Heart left ventricle (tissue), 16 donors: ENCODE data around the gene SYNDIG1. TPM values are rescaled to one million over a fixed set of nuclear protein-coding genes. Genes with fewer than 3 reads are reported as not detected.

Experiments used
- ATAC-seq, 4 donors: fragments of 200-7000 bp; cut with Tn5 transposase; one replicate each; pipeline ENCODE4 v1.9.1; 2020 to 2022; ENCODE audit warnings: moderate library complexity in 4 of 4, mild to moderate bottlenecking in 3 of 4, moderate number of reproducible peaks in 1 of 4
- DNase-seq, 5 donors: peaks; one replicate each; pipeline ENCODE4 v3.0.0-alpha.2; 2020
- H3K27ac ChIP-seq, 12 donors: fragments of 200-600 bp; sonication (generic) in 4 of 12; one replicate each; pipeline versions ENCODE4 v1.5.0 to v1.8.0; 2016 to 2022; ENCODE audit warnings: mild to moderate bottlenecking in 2 of 12
- H3K27me3 ChIP-seq, 9 donors: fragments of 200-600 bp; sonication (generic) in 2 of 9; one replicate each; pipeline versions ENCODE4 v1.5.1 to v1.8.0; 2016 to 2022; ENCODE audit warnings: mild to moderate bottlenecking in 3 of 9
- H3K36me3 ChIP-seq, 9 donors: fragments of 200-600 bp; sonication (generic) in 2 of 9; one replicate each; pipeline versions ENCODE4 v1.5.0 to v1.8.0; 2018 to 2022; ENCODE audit warnings: mild to moderate bottlenecking in 2 of 9
- H3K4me1 ChIP-seq, 12 donors: fragments of 200-600 bp; sonication (generic) in 4 of 12; one replicate each; pipeline versions ENCODE4 v1.5.0 to v1.8.0; 2016 to 2022; ENCODE audit warnings: mild to moderate bottlenecking in 3 of 12
- H3K4me3 ChIP-seq, 12 donors: fragments of 200-600 bp; sonication (generic) in 4 of 12; one replicate each; pipeline versions ENCODE4 v1.5.0 to v1.8.0; 2017 to 2022; ENCODE audit warnings: mild to moderate bottlenecking in 9 of 12, moderate library complexity in 4 of 12
- H3K9me3 ChIP-seq, 12 donors: fragments of 200-600 bp; sonication (generic) in 4 of 12; one replicate each; pipeline versions ENCODE4 v1.5.0 to v1.8.0; 2016 to 2022; ENCODE audit warnings: mild to moderate bottlenecking in 1 of 12
- POLR2A ChIP-seq, 2 donors: fragments of 450-650 bp; IDR thresholded peaks; one replicate each; pipeline ENCODE4 v1.6.1; 2017; ENCODE audit warnings: antibody characterized with exemption in 2 of 2, mild to moderate bottlenecking in 2 of 2, moderate library complexity in 2 of 2
- WGBS, 4 donors: extraction: QIAGEN DNeasy Blood & Tissue Kit in 2 of 4; methylation state at CpG; one replicate each; pipeline versions ENCODE4 v1.1.5 to v1.1.7; 2013 to 2018; 5-methylcytosine and 5-hydroxymethylcytosine counted together
- intact Hi-C, 10 donors: fragments of 100-400 bp; cut with DNase I; formaldehyde crosslinking; loops; one replicate each; pipeline versions ENCODE4 v1.11.1 to v1.14.2; 2022
- polyA plus RNA-seq, 2 donors: library from polyadenylated mRNA; stranded (reverse); fragments of 200-250 nt; gene quantifications; one replicate each; pipeline ENCODE4 v1.2.3, GENCODE V29; 2013
- total RNA-seq, 9 donors: library from RNA; depleted of rRNA in 2 of 9; stranded (reverse); fragments of >200 nt in 2 of 9; fragmentation: NEBNext Ultra II Directional in 3 of 9; extraction: Animal tissue kit (Norgen Biotek cat#: 25700) in 3 of 9; gene quantifications; one replicate each; pipeline versions ENCODE4 v1.1.0 to v1.2.4, GENCODE V29; 2016 to 2023
- TF ChIP-seq, protein P1 (sequence below), 12 donors: fragments of 200-600 bp; sonication (generic) in 4 of 12; IDR thresholded peaks; one replicate each; pipeline versions ENCODE4 v1.5.0 to v1.8.0; 2018 to 2022; ENCODE audit warnings: antibody characterized with exemption in 12 of 12, mild to moderate bottlenecking in 5 of 12
- donor health status: ischemic (EF 13 %, LVEDD 7.1; RV severe dilation, severe dysfunction).
- donor health status: healthy with polysubstance abuse.
- donor health status: DM: no; HTN: yes; CAD: no.
- donor health status: DM: no; HTN: no; CAD: no.
- donor health status: ischemic (EF 25% LVEDD 6.9; RV normal size, moderate dysfunction).
- donor health status: ischemic (EF 25% LVEDD 5.7; RV mildly dilated, moderate dysfunction).
- donor health status: healthy.
- donor health status: DM: yes; HTN: yes; CAD: no.
- donor health status: ischemic (EF 35%, LVEDD 5.7; RV mildly dilated, moderate dysfunction).
- donor health status: nonischemic (EF 11% LVEDD 7.7; RV severe dilation, severe dysfunction).
- donor health status: DM: yes; HTN: yes; CAD: no.
- donor health status: PGD.
- donor health status: ischemic (EF 29% LVEDD 5.4; RV normal size, mild dysfunction).
- donor health status: nonischemic (EF 23%, LVEDD 6.1; RV moderate dilation, normal function).

SYNDIG1 gene
- total and polyA plus RNA-seq, 11 donors = 8.4 to 41.8 (median 23.0) TPM

GRCh38 chr20:24651976-24652345 is 182.5 kb downstream of the SYNDIG1 start:
- H3K27me3 ChIP-seq = no peaks in the 10 kb centered on the region
- WGBS, 4 donors = 45 to 74% (median 62%) methylated on average over 4 of the region's 4 CpGs
- ATAC-seq (no peak), DNase-seq (no peak)
- TF ChIP-seq POLR2A (IDR thresholded peaks at IDR 0.05) = no peak
- TF ChIP-seq, protein P1, sequence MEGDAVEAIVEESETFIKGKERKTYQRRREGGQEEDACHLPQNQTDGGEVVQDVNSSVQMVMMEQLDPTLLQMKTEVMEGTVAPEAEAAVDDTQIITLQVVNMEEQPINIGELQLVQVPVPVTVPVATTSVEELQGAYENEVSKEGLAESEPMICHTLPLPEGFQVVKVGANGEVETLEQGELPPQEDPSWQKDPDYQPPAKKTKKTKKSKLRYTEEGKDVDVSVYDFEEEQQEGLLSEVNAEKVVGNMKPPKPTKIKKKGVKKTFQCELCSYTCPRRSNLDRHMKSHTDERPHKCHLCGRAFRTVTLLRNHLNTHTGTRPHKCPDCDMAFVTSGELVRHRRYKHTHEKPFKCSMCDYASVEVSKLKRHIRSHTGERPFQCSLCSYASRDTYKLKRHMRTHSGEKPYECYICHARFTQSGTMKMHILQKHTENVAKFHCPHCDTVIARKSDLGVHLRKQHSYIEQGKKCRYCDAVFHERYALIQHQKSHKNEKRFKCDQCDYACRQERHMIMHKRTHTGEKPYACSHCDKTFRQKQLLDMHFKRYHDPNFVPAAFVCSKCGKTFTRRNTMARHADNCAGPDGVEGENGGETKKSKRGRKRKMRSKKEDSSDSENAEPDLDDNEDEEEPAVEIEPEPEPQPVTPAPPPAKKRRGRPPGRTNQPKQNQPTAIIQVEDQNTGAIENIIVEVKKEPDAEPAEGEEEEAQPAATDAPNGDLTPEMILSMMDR (IDR thresholded peaks at IDR 0.05) = no peak
- no peak overlapping the region for H3K27ac ChIP-seq
- intact Hi-C loops = loop anchor here in 1 of 10 donors (10.0 kb wide), 1 partner anchor 57 kb away; no protein-coding TSS in a partner anchor
- H3K9me3 ChIP-seq = peaks cover 0 to 10% (median 0%) of the 10 kb centered on the region in 12 donors
- H3K4me3 ChIP-seq = no peak overlapping the region
- no peaks in the 10 kb centered on the region for H3K4me1 ChIP-seq
- H3K36me3 ChIP-seq = no peaks in the 10 kb centered on the region

DNA sequence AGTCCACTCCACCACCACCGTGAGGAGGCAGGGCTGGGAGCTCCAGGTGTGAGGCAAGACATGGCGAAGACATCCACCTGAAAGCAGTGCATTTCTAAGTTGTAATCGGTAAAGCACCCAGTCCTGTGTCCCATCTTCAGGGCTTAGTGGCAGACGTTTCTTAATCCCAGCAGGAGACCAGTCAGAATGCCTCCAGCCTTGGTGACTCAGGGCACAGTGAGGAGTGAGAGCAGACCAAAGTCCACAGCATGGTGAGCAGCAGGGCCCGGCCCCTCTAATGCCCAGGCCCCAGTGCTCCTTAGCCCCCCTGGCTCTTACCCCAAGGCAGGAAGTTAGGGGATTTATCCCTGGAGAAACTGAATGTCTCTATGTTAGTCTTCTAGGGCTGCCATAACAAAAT is 183.9 kb downstream of the SYNDIG1 start:
- H3K27ac ChIP-seq = no peak overlapping the region
- H3K4me3 ChIP-seq = no peak overlapping the region
- no peaks in the 10 kb centered on the region for H3K27me3 ChIP-seq
- no peak for ATAC-seq
- peaks cover 0 to 10% (median 0%) of the 10 kb centered on the region in 12 donors for H3K9me3 ChIP-seq
- DNase-seq = no peak
- H3K4me1 ChIP-seq = no peaks in the 10 kb centered on the region
- 78 to 87% (median 82%) methylated on average over 5 of the region's 5 CpGs for WGBS, 4 donors
- TF ChIP-seq POLR2A (IDR thresholded peaks at IDR 0.05) = no peak
- TF ChIP-seq, protein P1 (IDR thresholded peaks at IDR 0.05) = no peak
- intact Hi-C loops = loop anchor here in 1 of 10 donors (10.0 kb wide), 1 partner anchor 59 kb away; no protein-coding TSS in a partner anchor
- no peaks in the 10 kb centered on the region for H3K36me3 ChIP-seq

DNA sequence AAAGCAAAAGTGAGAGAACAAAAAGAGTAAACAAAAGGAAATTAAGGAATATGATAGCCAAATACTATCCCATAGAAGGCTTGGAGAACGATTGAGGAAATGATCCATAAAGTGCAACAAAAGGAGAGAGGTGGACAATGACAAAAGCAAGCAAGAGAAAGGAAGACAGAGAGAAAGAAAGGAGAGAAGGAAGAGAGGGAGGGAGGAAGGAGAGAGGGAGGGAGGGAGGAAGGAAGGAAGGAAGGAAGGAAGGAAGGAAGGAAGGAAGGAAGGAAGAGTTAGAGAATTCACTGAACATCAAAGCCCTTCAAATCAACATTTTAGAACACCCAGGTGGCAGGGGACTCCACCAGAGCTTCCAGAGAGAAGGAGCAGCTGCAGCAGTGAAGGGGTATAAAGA is 185.0 kb downstream of the SYNDIG1 start:
- no peak overlapping the region for H3K4me3 ChIP-seq
- peaks cover 0 to 4% (median 0%) of the 10 kb centered on the region in 12 donors for H3K4me1 ChIP-seq
- no peak overlapping the region for H3K27ac ChIP-seq
- peaks cover 0 to 3% (median 0%) of the 10 kb centered on the region in 12 donors for H3K9me3 ChIP-seq
- no peak for ATAC-seq
- intact Hi-C loops = loop anchor here in 1 of 10 donors (10.0 kb wide), 1 partner anchor 60 kb away; no protein-coding TSS in a partner anchor
- no peaks in the 10 kb centered on the region for H3K36me3 ChIP-seq
- no peak for TF ChIP-seq POLR2A (IDR thresholded peaks at IDR 0.05)
- TF ChIP-seq, protein P1 (IDR thresholded peaks at IDR 0.05) = no peak
- no peaks in the 10 kb centered on the region for H3K27me3 ChIP-seq
- DNase-seq = no peak
- 53 to 62% (median 55%) methylated on average over 1 of the region's 1 CpG for WGBS, 4 donors

GRCh38 chr20:24656391-24656790 is 187.0 kb downstream of the SYNDIG1 start:
- intact Hi-C loops = loop anchor here in 1 of 10 donors (10.0 kb wide), 1 partner anchor 62 kb away; no protein-coding TSS in a partner anchor

More at GRCh38 chr20:24656391-24656790, 187.0 kb downstream of the SYNDIG1 start:
- no peaks in the 10 kb centered on the region for H3K36me3 ChIP-seq
- H3K4me3 ChIP-seq = no peak overlapping the region
- TF ChIP-seq POLR2A (IDR thresholded peaks at IDR 0.05) = no peak
- TF ChIP-seq, protein P1 (IDR thresholded peaks at IDR 0.05) = no peak
- no peaks in the 10 kb centered on the region for H3K27me3 ChIP-seq
- H3K27ac ChIP-seq = no peak overlapping the region
- DNase-seq (no peak), ATAC-seq (no peak)
- H3K4me1 ChIP-seq = peaks cover 0 to 4% (median 0%) of the 10 kb centered on the region in 12 donors
- 81 to 91% (median 87%) methylated on average over 12 of the region's 12 CpGs for whole genome bisulfite sequencing, 4 donors
- no peaks in the 10 kb centered on the region for H3K9me3 ChIP-seq
